GM12892 (cell line): ENCODE results near the gene PRSS36.

Experiments used
- DNase-seq: peaks from one replicate; pipeline ENCODE4 v3.0.0; 2011; ENCODE audit not compliant: insufficient read length
- FAIRE-seq: peaks from 2 replicates; lab custom pipeline; 2011; peaks lifted over from hg19 to GRCh38; lab: Jason Lieb, UNC
- POLR2A ChIP-seq: IDR thresholded peaks from 2 replicates; pipeline ENCODE4 v1.6.1; 2011; ENCODE audit warnings: low read depth, low read length, control low read depth
- POLR2AphosphoS5 ChIP-seq: IDR thresholded peaks from 2 replicates; pipeline ENCODE4 v1.6.1; 2011; ENCODE audit warnings: low read depth, low read length, control low read depth
- TAF1 ChIP-seq: IDR thresholded peaks from 2 replicates; pipeline ENCODE4 v1.6.1; 2011; ENCODE audit warnings: low read depth, mild to moderate bottlenecking, control low read depth, low read length, borderline replicate concordance

PRSS36 gene

DNA sequence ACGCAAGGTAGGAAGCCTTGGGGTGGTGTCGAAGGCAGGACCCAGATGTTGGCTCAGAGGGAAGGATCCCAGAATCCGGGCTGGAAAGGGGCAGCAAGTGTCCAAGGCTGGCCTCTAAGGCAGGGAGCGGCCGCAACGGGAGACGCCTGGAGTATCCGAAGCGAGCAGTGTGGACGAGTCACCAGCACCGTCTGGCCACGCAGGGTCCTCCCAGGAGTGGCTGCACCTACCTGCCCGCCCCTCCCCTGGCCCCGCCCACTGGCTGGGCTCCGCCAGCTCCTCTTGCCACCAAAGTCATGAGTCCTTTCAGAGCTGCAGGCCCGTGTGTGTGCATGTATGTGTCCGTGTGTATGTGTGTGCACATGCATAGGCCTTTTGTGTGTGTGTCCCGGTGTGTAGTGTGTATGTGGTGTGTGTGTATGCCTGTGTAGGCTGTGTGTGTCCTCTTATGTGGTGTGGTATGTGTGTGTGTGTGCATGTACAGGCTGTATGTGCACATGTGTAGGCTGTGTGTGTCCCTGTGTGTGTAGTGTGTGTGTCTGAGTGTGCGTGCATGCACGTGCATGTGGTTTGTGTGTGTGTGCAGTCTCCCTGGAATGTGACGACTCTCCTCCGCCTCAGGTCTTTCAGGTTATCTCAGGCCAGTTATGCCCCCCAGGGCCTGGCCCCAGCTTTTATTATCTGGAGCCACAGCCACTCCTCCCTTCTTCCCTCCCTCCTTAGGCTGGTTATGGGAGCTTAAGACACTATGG lies 14.2 kb downstream of the PRSS36 start, which contains the start of gene PRSS8:
PRSS8 (minus strand) TSS at position 193 of the 752 bp plus-strand sequence. CDS start 229 bp downstream, outside the sequence.
- TF ChIP-seq POLR2AphosphoS5 (no peak), POLR2A (no peak), TAF1 (no peak)
- FAIRE-seq, result no peak
- DNase-seq, result no peak

- no peak for DNase-seq
- TF ChIP-seq POLR2AphosphoS5 (no peak), POLR2A (no peak), TAF1 (no peak)
- FAIRE-seq, result no peak
Measured at GRCh38 chr16:31134625-31135534, 15.0 kb downstream of the PRSS36 start.

GRCh38 chr16:31134091-31134571 lies 15.7 kb downstream of the PRSS36 start:
- TF ChIP-seq TAF1, result no peak
- TF ChIP-seq POLR2A, result no peak
- TF ChIP-seq POLR2AphosphoS5, result no peak
- no peak for FAIRE-seq
- DNase-seq, result no peak

- no peak for TF ChIP-seq TAF1
- TF ChIP-seq POLR2AphosphoS5, result no peak
- TF ChIP-seq POLR2A, result no peak
- FAIRE-seq (no peak), DNase-seq (no peak)
Measured at GRCh38 chr16:31133046-31133501, 16.8 kb downstream of the PRSS36 start.

DNA sequence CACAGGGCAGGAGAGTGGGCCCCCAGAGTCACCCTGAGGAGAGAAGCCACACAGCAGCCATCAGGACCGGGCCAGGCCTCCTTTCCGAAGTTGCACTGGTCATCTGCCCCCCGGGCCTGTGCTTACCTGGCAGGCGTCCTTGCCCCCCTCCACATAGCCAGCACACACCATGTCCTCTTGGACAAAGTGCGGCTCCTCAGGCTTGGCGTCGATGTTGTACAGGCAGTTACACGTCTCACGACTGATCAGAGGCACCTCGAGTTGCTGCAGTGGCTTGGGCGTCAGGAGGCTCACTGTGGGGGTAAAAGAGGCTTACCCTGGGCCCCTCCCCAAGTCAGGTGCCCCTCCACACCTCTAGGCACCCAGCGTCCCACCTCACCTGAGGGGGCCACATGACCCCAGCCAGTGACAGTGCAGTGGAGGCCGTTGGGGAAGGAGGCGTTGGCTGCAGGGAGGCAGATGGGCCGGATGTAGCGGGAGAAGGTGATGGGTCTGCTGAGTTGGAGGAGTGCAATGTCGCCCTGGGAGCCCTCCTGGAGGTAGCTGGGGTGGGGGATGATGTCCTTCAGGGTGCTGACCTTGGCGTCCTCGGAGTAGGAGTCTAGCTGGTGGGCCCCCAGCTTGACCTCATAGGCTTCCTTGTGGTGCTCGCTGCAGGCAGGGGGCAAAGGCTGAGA lies 17.4 kb downstream of the PRSS36 start:
- no peak for FAIRE-seq
- TF ChIP-seq TAF1 (no peak), POLR2AphosphoS5 (no peak), POLR2A (no peak)
- no peak for DNase-seq

GRCh38 chr16:31131841-31132271 lies 18.0 kb downstream of the PRSS36 start:
- TF ChIP-seq POLR2AphosphoS5 (no peak), POLR2A (no peak), TAF1 (no peak)

DNA sequence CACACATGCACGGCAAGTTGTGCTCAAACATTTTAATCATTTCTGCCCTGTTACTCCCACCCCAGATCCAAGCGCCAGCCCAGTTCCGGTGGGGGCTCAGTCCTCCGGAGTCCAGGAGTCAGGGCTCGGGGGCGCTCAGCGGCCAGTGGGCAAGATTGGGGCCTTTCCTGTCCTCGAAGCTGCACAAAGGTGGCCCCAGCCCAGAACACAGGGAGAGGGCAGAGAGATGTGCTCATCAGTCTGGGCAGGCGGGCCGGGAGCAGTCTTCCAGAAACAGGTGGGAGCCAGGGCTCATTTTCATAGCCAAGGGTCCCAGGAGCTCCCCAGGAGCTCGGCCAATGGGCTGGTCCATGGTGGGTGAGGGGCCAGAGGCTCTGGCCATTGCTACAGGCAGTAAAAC lies 18.4 kb downstream of the PRSS36 start:
- no peak for TF ChIP-seq TAF1
- TF ChIP-seq POLR2A, result no peak
- no peak for TF ChIP-seq POLR2AphosphoS5
- FAIRE-seq, result no peak
- DNase-seq, result no peak

More at GRCh38 chr16:31131841-31132271, 18.0 kb downstream of the PRSS36 start:
- FAIRE-seq (no peak), DNase-seq (no peak)

GRCh38 chr16:31130899-31131298 lies 19.0 kb downstream of the PRSS36 start:
- DNase-seq (no peak), FAIRE-seq (no peak)
- TF ChIP-seq POLR2AphosphoS5 (no peak), TAF1 (no peak), POLR2A (no peak)

GRCh38 chr16:31130336-31130891 lies 19.5 kb downstream of the PRSS36 start:
- DNase-seq, result no peak
- no peak for FAIRE-seq
- TF ChIP-seq TAF1 (no peak), POLR2AphosphoS5 (no peak), POLR2A (no peak)

DNA sequence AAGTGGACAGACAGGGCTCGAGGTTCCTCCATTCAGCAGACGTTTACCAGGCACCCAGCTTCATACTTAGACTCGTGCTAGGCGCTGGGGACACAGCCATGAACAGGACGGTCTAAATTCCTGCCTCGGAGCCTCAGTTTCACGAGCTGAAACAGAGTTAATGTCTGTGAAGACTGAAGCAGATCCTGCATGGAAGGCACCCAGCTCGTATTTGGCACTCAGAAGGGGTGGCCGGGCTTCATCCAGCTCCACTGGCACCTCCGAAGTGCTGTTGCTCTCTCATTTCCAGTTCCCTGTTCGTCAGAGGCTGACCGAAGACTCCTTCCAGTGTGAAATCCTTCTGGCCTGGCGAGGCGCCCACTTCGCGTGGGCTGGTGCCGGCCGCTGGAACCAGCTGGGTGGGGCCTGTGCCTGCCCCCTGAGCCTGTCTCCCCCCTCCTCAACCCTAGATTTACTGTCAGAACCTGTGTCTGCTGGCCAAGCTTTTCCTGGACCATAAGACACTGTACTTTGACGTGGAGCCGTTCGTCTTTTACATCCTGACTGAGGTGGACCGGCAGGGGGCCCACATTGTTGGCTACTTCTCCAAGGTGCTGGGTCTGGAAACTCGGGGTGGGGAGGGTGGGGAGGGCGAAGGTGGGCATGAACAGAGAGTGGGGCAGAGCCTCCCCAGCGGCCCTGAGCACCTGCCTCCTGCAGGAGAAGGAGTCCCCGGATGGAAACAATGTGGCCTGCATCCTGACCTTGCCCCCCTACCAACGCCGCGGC lies 20.1 kb downstream of the PRSS36 start:
- FAIRE-seq (no peak), DNase-seq (no peak)
- TF ChIP-seq POLR2A (no peak), TAF1 (no peak)
